Stimulated activated CD4-positive, alpha-beta T cell treated with anti-CD3 and anti-CD28 coated beads, Interleukin-2, amount 100 ng/mL, for 48 hours (primary cell): Measurements from ENCODE around the gene SLA2.
"Not testable (repeated sequence)": the region's sequence is repeated elsewhere in the genome, so short reads cannot be mapped to it uniquely, and the experiment has no call there.

Experiments used
- DNase-seq, 2 donors: peaks; one replicate each; pipeline ENCODE4 v3.0.0-alpha.2; 2020

The SLA2 gene

DNA sequence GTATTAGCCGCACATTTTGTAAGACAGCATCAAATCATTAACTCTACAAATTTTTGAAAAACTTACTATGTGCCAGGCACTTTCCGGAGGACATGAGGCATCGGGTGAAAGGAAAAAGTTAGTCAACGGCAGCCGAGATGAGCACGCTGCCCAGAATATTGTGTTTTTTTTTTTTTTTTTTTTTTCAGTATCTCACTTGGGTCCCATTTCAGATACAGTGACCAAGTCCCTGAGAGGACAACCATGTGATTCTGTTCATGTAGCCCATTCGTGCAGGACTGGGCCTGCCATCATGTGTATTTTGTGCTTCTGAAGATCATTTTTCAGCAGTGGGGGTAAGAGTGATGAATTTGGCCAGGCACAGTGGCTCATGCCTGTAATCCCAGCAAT is 1.3 kb downstream of the SLA2 start:
- DNase-seq = peak in 1 of 2 donors; percentile 30

DNA sequence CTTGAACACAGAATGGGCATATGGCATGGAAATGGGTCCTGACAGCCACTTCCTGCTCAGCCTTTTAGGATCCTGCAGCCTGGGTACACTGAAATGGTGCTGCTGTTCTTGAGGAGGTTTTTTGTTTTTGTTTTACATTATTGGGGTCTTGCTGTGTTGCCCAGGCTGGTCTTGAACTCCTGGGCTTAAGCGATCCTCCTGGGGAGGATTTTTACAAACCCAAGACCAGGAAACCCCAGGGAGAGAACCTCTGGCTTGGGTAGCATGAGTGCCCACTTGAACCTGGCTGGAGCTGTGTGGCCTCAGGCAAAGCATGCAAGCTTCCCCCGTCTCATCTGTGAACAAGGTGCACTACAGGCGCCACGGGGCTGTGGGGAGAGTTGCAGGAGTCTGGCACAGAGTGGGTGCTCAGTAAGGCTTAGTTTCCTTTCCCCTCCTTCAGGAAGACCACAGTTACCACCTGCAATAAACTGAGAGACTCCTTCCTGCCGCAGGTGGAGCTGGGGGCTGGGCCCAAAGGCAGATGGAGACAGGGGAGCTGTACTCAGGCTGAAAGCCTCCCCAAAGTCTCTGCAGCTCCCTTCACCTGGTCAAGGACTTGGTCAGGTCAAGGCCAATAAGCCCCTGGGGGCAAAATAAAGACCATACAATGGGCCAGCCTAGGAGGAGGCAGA is 1.8 kb downstream of the SLA2 start:
- DNase-seq = peak; percentile 43 to 47

GRCh38 chr20:36642136-36642535 is 3.9 kb downstream of the SLA2 start:
- DNase-seq = no peak

- DNase-seq = no peak
These were observed 4.5 kb downstream of the SLA2 start for GRCh38 chr20:36641506-36641843.

DNA sequence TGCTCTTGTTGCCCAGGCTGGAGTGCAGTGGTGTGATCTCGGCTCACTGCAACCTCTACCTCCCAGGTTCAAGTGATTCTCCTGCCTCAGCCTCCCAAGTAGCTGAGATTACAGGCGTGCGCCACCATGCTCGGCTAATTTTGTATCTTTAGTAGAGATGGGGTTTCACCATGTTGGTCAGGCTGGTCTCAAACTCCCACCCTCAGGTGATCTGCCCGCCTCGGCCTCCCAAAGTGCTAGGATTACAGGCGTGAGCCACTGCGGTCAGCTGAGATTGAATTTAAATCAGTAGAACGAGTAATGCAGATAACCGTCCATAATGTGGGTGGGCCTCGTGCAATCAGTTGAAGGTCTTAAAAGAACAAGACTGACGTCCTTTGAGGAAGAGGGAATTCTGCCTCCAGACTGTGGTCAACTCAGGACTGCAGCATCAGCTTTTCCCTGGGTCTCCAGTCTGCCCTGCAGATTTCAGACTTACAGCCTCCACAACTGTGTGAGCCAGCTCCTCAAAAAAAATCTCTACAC is 7.1 kb downstream of the SLA2 start:
- DNase-seq = not testable (repeated sequence)

DNA sequence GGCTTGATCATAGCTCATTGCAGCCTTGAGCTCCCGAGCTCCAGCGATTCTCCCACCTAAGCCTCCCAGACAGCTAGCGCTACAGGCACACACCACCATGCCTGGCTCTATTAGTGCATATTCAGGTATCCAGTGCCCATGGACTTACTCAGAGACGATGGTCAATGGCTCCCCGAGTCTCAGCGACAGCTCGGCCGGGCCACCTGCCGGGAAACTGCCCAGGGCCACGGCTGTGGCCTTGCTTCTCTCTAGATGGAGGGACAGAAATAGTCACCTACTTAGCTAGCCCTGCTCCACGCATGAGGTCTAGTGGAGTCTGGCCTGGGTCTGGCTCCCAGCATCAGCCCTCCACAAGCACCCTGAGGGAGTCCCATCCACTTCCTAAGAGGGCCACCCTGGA is 11.7 kb downstream of the SLA2 start:
- DNase-seq = no peak

DNA sequence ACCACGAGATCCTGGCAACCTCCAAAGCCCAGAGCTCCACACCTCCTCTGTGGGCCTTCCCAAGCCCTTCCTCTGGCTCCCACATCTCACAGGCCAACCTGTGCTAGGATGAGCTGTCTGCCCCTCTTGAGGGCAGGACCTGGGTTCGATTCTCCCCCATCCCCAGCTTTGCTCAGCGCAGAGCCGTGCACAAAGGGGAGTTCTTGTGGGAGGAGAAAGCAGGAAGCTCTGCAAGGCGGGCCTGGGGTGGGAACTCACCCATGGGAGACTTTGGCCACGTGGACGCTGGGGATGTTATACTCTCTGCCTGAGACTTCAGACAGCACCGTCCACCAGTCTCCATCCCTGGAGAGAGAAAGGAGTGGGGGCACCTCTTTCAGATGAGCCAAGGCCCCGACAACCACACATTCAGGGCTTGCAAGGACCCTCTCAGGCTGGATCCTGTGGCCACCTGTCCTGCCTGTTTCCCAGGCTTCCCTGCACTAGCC is 12.7 kb downstream of the SLA2 start:
- no peak for DNase-seq

DNA sequence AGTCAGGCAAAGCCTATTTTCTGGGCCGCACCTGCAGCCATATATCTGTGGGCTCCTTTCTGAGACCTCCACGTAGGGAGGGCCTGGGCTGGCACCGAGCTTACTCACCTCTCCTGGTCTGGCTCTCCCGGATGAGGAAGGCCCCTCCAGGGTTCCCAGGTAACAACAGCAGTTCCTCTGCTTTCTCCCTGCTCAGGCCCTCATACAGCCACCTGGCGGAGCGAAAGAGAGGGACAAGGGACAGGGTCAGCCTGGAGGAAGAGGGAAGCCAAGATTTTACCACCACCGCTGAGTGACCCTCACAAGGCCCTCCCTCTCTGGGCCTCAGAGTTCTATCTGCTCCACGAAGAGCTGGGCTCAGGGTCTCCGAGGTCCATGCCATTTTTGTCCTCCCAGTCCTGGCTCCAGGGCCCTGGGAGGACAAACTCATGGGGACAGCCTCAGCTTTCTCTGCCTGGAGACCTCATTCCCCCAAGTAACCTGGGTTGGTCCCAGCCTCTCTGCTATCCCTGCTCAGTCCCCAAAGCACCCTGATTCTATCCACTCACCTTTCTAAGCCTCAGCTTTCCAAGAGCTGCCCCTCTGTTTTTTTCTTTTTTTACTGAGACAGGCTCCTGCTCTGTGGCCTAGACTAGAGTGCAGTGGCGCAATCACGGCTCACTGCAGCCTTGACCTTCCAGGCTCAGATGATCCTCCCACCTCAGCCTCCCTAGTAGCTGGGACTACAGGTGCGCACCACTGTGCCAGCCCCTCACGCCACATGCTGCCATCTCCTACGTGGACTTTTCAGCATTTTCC is 13.3 kb downstream of the SLA2 start:
- DNase-seq = no peak

DNA sequence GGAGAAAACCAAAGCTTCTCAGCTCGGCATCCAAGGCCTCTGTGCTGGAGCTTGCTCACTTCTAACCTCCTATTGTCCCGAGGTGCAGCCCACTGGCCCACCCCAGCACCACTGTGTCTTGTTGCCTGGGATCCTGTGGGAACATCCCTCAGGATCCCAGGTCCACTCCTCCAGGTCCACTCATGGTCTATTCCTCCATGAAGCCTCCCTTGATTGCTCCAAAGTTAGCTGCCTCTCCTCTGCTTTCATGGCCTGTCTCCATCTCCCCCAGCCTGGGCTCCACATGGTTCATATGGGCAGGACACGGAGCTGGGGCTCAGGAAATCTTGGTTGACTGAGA is 13.9 kb downstream of the SLA2 start:
- no peak for DNase-seq

DNA sequence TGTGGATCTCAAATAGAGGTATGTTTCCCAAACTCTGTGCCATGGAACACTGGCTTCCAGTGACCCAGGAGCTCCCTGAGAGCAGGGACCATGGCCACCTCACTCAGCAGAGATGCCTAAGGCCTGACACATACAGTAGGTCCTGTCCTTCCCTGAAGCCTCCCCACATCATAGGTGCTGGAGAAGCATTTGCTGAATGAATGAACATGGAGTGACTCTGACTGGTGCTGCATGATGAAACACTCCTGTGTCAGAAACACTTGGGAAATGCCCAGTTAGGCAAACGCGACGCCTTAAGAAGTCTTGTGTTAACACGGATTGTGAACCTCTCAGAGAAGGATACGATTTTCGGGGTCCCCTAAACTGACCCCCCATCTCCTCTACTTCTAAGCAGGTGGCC is 14.3 kb downstream of the SLA2 start:
- DNase-seq = no peak

DNA sequence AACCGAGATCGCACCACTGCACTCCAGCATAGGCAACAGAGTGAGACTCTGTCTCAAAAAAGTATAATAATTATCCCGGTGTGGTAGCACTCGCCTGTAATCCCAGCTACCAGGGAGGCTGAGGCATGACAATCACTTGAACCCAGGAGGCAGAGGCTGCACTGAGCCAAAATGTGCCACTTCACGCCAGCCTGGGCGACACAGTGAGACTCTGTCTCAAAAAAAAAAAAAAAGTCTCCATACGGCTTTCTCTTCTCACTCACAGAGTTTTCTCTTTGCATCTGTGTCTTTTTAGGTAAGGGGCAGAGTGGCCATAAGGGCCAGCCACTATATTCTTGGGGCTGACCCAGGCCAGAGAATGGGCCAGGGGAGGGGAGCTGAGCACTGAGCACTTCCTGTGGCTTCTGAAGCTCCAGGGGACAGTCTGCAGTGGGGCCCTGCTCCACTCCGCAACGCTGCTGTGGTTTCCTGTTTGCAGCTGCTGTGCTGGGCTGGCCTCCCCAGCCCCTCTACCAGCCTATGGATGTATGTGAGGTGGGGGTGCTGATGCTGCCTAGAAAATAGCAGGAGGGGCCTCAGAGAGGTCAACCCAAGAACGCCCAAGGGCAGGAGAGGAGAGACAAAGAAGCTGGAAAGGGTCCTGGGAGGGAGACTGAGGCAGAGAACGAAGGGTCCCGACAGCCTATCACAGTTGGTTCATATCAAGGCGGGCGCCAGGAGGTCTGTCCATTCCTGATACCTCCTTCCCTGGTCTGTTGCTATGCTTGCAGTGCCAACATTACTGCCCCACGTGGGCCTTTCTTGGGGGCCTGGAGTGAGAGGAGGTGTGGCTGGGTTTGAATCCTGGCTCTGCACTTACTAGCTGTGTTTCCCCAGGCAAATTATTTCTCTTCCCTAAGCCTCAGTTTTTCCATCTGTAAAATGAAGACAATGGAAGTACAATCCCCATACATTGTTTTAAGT is 16.0 kb downstream of the SLA2 start:
- peak; percentile 31 to 39 for DNase-seq

DNA sequence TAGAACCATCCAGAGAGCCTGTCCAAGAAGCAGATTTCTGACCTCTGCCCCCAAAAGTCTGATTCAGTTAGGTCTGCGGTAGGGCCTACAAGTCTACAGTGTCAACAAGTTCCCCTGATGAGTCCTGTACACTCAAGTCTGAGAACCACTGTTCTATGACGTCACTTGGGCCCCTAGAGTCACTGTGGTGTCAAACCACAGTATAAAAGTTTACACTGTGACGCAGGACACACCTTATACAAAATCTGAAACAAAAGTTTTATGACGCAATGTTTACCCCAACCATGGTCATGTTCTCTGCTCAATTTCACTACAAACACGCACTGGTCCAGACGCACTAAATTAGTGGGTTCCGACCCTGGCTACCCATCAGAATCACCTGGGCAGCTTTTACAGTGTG is 17.9 kb downstream of the SLA2 start:
- DNase-seq = no peak

GRCh38 chr20:36624944-36625324 is 21.1 kb downstream of the SLA2 start:
- no peak for DNase-seq

DNA sequence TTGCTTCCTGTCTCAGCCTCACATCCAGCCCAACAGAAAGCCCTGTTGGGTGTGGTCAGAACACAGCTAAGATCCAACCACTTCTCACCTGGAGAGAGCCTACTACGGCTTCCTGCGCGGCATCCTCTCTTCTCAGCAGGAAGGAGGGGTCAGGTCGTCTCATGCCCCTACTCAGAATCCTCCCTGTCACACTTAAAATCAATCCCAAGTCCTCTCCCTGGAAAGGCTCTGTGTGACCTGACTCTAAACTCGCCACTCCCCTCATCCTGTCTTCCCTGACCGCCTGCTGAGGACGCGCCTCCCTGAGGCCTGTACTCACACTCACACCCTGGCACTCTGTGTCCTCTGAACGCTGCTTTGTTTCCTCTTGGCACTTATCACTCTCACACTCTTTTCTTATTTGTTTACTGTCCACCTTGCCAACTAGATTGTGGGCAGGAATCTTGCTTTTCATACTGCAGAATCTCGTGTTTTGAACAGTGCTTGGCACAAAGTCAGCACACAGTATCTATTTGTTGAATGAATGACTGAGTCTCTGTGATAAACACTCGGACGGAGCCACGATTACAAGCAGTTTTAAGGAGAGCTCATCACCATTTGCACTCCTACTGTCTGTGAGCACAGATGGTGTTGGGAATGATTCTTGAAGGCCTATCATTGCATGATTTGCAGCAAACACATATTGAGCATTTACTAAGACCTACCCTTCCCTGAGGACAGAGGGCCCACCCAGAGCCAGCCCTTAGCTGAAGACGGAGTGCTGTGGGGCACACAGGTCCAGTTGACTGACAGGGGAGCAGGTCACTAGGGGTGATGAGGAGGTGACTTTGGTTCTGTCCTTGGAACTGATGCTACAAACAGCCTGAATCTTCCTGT is 21.7 kb downstream of the SLA2 start:
- DNase-seq = no peak

GRCh38 chr20:36623444-36623843 is 22.6 kb downstream of the SLA2 start:
- DNase-seq = no peak

- no peak for DNase-seq
These were observed 25.1 kb downstream of the SLA2 start for GRCh38 chr20:36620917-36621316.

GRCh38 chr20:36614781-36615557 is 31.0 kb downstream of the SLA2 start:
- no peak for DNase-seq

DNA sequence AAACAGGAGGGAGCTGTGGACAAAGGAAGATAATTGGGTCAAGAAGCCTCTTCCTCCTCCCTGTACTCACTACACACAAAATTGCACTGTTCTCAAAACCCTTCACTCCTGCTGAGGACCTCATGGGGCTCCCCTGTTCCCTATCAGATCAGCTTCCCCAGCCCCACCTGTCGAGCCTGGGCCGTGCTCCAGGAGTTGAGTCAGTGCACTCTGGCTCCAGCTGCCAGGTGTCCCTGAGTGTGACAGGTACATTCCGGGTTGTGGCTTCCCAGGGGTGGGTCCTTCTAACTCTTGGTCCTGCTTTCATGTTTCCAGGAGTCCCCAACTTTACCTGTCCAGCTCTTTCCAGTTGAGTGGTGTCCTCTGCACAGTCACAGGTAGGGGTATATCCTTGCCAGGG is 32.0 kb downstream of the SLA2 start:
- no peak for DNase-seq

- DNase-seq = no peak
These were observed 34.4 kb downstream of the SLA2 start for GRCh38 chr20:36611625-36612024.

DNA sequence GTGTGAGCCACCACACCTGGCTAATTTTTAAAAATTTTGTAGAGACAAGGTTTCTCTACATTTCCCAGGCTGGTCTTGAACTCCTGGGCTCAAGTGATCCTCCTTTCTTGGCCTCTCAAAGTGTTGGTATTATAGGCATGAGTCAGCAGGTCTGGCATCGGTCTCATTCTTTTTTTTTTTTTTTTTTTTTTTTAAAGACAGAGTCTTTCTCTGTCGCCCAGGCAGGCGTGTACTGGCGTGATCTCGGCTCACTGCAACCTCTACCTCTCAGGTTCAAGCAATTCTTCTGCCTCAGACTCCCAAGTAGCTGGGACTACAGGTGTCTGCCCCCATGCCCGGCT is 37.6 kb downstream of the SLA2 start:
- not testable (repeated sequence) for DNase-seq

DNA sequence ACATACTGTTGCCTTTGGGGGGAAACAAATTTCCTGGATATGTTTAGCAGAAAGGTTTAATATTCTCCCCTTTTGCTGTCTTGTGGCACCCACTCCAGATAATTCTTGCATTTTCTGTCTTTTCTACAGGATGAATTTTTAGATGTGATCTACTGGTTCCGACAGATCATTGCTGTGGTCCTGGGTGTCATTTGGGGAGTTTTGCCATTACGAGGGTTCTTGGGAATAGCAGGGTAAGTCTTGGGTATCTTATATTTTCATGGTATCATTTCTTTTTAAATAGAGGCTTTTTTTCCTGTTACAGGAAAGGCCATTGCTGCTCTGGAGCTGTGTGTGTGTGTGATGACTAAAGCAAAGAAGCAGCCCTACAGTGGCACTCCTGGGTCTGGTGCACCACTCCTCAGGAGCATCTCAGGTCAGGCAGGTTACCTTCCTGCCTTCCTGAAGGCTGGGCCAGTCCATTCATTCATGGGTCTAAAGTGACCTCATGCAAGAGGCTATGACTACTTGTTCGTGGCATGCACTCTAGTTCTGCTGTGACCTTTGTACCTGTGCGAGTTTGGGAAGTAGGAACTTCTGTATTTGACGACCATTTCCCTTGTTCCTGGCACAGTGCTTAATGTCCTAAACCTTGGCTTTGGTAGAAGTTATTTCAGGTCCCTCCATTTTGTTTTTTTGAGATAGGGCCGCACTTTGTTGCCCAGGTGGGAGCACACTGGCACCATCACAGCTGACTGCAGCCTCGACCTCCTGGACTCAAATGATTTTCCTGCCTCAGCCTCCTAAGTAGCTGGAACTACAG is 38.2 kb downstream of the SLA2 start:
- DNase-seq = no peak
